Keratinocyte (primary cell): ENCODE data around the gene ANKK1.

Source experiments
- EZH2 ChIP-seq: IDR thresholded peaks from one replicate; pipeline ENCODE4 v1.6.1; 2012; ENCODE audit warnings: inconsistent platforms, mild to moderate bottlenecking, low read length, moderate library complexity
- TF ChIP-seq, protein P1 (sequence below), 3 experiments: IDR thresholded peaks in 1 of 3; conservative IDR thresholded peaks in 1 of 3; optimal IDR thresholded peaks in 1 of 3; 2 replicates in 2 of 3; 3 replicates in 1 of 3; pipeline versions ENCODE3 to v1.5.1; 2011; ENCODE audit warnings: low read length in 3 of 3, mild to moderate bottlenecking in 3 of 3, moderate library complexity in 2 of 3, control low read depth in 1 of 3, inconsistent platforms in 1 of 3; ENCODE audit not compliant: insufficient read depth in 2 of 3; ENCODE audit errors: extremely low read depth in 1 of 3

DNA sequence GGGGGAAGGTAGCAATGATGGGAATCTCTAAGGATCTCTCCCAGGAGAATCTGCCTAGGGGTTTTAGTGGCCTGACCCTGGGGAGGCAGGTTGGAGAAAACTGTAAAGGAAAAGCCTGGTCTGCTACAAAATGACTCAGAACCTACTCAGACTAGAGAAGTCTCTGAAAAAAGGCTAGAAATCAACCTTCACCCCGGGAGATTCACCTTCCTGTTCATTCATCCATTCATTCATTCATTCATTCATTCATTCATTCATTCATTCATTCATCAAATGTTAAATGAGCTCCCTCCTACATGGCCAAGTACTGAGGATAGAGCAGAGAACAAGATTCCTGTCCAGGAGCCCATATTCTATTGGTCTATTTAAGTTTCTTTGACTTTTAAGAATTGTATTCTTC is 8.9 kb upstream of the ANKK1 start:
- no peak for TF ChIP-seq EZH2
- TF ChIP-seq, protein P1, sequence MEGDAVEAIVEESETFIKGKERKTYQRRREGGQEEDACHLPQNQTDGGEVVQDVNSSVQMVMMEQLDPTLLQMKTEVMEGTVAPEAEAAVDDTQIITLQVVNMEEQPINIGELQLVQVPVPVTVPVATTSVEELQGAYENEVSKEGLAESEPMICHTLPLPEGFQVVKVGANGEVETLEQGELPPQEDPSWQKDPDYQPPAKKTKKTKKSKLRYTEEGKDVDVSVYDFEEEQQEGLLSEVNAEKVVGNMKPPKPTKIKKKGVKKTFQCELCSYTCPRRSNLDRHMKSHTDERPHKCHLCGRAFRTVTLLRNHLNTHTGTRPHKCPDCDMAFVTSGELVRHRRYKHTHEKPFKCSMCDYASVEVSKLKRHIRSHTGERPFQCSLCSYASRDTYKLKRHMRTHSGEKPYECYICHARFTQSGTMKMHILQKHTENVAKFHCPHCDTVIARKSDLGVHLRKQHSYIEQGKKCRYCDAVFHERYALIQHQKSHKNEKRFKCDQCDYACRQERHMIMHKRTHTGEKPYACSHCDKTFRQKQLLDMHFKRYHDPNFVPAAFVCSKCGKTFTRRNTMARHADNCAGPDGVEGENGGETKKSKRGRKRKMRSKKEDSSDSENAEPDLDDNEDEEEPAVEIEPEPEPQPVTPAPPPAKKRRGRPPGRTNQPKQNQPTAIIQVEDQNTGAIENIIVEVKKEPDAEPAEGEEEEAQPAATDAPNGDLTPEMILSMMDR (optimal IDR thresholded peaks at IDR 0.05 in 1 of 3, IDR thresholded peaks at IDR 0.05 in 1 of 3, conservative IDR thresholded peaks at IDR 0.05 in 1 of 3; ENCODE audit: extremely low read depth in 1 of 3, insufficient read depth in 2 of 3, low read length in 3 of 3) = no peak
